PC-9 (cell line): ENCODE measurements around the gene PTPRG.

Source experiments
- CTCF ChIP-seq: fragments of 200-600 bp; sonication (generic); conservative IDR thresholded peaks from 2 replicates; pipeline ENCODE4 v1.6.1; 2017; ENCODE audit warnings: mixed run types, antibody characterized with exemption, mild to moderate bottlenecking, moderate library complexity
- EZH2 ChIP-seq: fragments of 200-600 bp; sonication (generic); IDR thresholded peaks from 2 replicates; pipeline ENCODE4 v1.8.0; 2017; ENCODE audit warnings: antibody characterized with exemption, low read depth

DNA sequence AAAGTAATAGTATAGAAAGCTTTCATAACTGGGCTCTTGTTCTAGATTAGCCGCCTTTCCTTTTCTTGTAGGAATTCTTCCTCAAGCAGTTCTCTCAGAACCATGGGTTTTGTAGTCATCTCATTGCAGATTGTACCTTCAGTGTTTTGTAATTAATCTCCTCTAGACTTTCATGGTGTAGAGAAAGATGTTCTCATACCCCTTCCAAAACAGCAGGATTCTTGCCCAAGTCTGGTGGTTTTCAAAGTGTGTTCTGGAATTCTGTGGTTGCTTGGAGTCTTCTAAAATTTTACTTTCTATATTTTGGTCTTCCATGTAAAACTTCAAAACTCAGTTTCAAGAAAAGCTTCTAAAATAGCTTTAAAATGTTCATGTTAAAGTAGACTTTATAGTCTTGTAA, 293.8 kb downstream of the PTPRG start:
- TF ChIP-seq EZH2, result no peak
- no peak for TF ChIP-seq CTCF
